ENCODE results near the gene COX7B2. TPM values are rescaled to one million over a fixed set of nuclear protein-coding genes. Genes with fewer than 3 reads are reported as not detected.

Gene COX7B2
- total and polyA plus RNA-seq, 9 of the 15 experiments (the other 6 are each of a cell fraction or from before 2014, with no cell fraction given) = 0.33 to 3.5 (median 0.67) TPM; not detected in 3

DNA sequence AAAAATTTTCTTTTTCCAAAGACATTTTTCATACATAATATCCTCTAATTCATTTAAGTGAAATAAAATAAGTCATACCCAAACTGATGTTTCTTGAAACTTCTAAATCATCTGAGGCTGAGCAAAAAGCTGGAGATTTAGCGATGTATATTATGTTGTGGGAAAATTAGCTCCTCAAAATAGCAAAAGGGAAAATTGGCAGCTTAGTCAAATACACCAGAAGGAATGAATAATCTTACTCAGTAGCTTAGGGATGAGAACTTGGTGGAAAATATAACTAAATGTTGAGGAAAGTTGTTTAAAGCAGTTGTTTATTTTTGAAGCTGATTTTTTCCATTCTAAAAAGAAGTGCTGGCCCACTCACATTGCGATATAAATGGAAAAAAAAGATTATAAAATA lies 43.4 kb upstream of the COX7B2 start:
- Histone ChIP-seq H3K9me1 (ENCODE audit: control insufficient read depth, insufficient read depth, low read length) (no peaks in the 10 kb centered on the region), H3K9ac (ENCODE audit: insufficient read depth in 1 of 2, low read depth in 2 of 2, low read length in 2 of 2) (no peak overlapping the region), H3K79me2 (ENCODE audit: control insufficient read depth, insufficient read depth, low read length) (no peaks in the 10 kb centered on the region), H3K4me1 (replicated peaks in 1 of 2; ENCODE audit: control insufficient read depth in 2 of 2, insufficient read depth in 2 of 2, low read length in 2 of 2) (no peaks in the 10 kb centered on the region), H4K20me1 (replicated peaks; ENCODE audit: control insufficient read depth, insufficient read depth, low read length) (no peaks in the 10 kb centered on the region), H3K27me3 (ENCODE audit: control insufficient read depth in 2 of 2, insufficient read depth in 2 of 2, low read length in 2 of 2) (no peaks in the 10 kb centered on the region), H3K4me2 (ENCODE audit: insufficient read depth, low read length) (no peak overlapping the region), H3K9me3 (replicated peaks; ENCODE audit: control insufficient read depth, insufficient read depth, low read depth, low read length) (no peaks in the 10 kb centered on the region), H3K36me3 (ENCODE audit: control insufficient read depth, insufficient read depth, low read length) (no peaks in the 10 kb centered on the region), H3K4me3 (no peak overlapping the region), H3K27ac (ENCODE audit: extremely low read depth, low read depth, low read length) (no peak overlapping the region), H2AFZ (ENCODE audit: low read depth, low read length) (no peak overlapping the region)
- in situ Hi-C loops (cut with MboI) (no loop called here), intact Hi-C loops (cut with micrococcal nuclease) (no loop called here)
- BruUV-seq (replicated peaks) = no TSS peak
- CTCF ChIA-PET (ENCODE audit: low intra/inter-chr PET ratio) = no interaction called here
- ATAC-seq = no peak
- 0% methylated on average over 2 of the region's 2 CpGs for WGBS (ENCODE audit: insufficient coverage, low coverage, missing lambda C conversion rate)
- FAIRE-seq = no peak
- POLR2A ChIA-PET = no interaction called here
- no peak for DNase-seq (ENCODE audit: extremely low read depth in 1 of 4, low spot score in 3 of 4)
- TF ChIP-seq ZNF778 (CRISPR knock-in tag; IDR thresholded peaks at IDR 0.05) (no peak), TCFL5 (CRISPR knock-in tag; conservative IDR thresholded peaks at IDR 0.05) (no peak), NFIC (IDR thresholded peaks at IDR 0.05) (no peak), ETV5 (CRISPR knock-in tag; IDR thresholded peaks at IDR 0.05; ENCODE audit: low read depth) (no peak), POLR2B (IDR thresholded peaks at IDR 0.05; ENCODE audit: low read depth, partially characterized antibody) (no peak), HCFC1 (IDR thresholded peaks at IDR 0.05; ENCODE audit: low read depth, low read length) (no peak), JUNB (CRISPR knock-in tag; conservative IDR thresholded peaks at IDR 0.05) (no peak)
- TF ChIP-seq, protein P1, sequence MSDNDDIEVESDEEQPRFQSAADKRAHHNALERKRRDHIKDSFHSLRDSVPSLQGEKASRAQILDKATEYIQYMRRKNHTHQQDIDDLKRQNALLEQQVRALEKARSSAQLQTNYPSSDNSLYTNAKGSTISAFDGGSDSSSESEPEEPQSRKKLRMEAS (CRISPR knock-in tag; IDR thresholded peaks at IDR 0.05) = no peak
- TF ChIP-seq, protein P2, sequence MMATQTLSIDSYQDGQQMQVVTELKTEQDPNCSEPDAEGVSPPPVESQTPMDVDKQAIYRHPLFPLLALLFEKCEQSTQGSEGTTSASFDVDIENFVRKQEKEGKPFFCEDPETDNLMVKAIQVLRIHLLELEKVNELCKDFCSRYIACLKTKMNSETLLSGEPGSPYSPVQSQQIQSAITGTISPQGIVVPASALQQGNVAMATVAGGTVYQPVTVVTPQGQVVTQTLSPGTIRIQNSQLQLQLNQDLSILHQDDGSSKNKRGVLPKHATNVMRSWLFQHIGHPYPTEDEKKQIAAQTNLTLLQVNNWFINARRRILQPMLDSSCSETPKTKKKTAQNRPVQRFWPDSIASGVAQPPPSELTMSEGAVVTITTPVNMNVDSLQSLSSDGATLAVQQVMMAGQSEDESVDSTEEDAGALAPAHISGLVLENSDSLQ (IDR thresholded peaks at IDR 0.05) = no peak
- TF ChIP-seq, protein P3, sequence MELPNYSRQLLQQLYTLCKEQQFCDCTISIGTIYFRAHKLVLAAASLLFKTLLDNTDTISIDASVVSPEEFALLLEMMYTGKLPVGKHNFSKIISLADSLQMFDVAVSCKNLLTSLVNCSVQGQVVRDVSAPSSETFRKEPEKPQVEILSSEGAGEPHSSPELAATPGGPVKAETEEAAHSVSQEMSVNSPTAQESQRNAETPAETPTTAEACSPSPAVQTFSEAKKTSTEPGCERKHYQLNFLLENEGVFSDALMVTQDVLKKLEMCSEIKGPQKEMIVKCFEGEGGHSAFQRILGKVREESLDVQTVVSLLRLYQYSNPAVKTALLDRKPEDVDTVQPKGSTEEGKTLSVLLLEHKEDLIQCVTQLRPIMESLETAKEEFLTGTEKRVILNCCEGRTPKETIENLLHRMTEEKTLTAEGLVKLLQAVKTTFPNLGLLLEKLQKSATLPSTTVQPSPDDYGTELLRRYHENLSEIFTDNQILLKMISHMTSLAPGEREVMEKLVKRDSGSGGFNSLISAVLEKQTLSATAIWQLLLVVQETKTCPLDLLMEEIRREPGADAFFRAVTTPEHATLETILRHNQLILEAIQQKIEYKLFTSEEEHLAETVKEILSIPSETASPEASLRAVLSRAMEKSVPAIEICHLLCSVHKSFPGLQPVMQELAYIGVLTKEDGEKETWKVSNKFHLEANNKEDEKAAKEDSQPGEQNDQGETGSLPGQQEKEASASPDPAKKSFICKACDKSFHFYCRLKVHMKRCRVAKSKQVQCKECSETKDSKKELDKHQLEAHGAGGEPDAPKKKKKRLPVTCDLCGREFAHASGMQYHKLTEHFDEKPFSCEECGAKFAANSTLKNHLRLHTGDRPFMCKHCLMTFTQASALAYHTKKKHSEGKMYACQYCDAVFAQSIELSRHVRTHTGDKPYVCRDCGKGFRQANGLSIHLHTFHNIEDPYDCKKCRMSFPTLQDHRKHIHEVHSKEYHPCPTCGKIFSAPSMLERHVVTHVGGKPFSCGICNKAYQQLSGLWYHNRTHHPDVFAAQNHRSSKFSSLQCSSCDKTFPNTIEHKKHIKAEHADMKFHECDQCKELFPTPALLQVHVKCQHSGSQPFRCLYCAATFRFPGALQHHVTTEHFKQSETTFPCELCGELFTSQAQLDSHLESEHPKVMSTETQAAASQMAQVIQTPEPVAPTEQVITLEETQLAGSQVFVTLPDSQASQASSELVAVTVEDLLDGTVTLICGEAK (IDR thresholded peaks at IDR 0.05) = no peak
- TF ChIP-seq, protein P3 (CRISPR knock-in tag; IDR thresholded peaks at IDR 0.05) = no peak
- TF ChIP-seq, protein P4, sequence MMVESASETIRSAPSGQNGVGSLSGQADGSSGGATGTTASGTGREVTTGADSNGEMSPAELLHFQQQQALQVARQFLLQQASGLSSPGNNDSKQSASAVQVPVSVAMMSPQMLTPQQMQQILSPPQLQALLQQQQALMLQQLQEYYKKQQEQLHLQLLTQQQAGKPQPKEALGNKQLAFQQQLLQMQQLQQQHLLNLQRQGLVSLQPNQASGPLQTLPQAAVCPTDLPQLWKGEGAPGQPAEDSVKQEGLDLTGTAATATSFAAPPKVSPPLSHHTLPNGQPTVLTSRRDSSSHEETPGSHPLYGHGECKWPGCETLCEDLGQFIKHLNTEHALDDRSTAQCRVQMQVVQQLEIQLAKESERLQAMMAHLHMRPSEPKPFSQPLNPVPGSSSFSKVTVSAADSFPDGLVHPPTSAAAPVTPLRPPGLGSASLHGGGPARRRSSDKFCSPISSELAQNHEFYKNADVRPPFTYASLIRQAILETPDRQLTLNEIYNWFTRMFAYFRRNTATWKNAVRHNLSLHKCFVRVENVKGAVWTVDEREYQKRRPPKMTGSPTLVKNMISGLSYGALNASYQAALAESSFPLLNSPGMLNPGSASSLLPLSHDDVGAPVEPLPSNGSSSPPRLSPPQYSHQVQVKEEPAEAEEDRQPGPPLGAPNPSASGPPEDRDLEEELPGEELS (CRISPR knock-in tag; IDR thresholded peaks at IDR 0.05; ENCODE audit: borderline replicate concordance) = no peak
